Stomach (tissue), 9 donors: Measurements from ENCODE around the gene GATAD1. TPM values are rescaled to one million over a fixed set of nuclear protein-coding genes. Genes with fewer than 3 reads are reported as not detected.
A peak's percentile ranks its signal among the peaks of the same experiment; 100 is the strongest.

Experiments used
- DNase-seq, 2 donors: peaks; one replicate each; pipeline versions ENCODE4 v3.0.0 to v3.0.0-alpha.2; 2013 to 2019
- H3K27ac ChIP-seq, 5 donors: fragments of 200-600 bp in 4 of 5; sonication (generic) in 4 of 5; one replicate each; pipeline ENCODE4 v1.5.1; 2013 to 2019; ENCODE audit warnings: mild to moderate bottlenecking in 1 of 5, moderate library complexity in 1 of 5
- H3K27me3 ChIP-seq, 3 donors: fragments of 200-600 bp; sonication (generic); one replicate each; pipeline ENCODE4 v1.5.1; 2017 to 2019; ENCODE audit warnings: mixed run types in 1 of 3
- H3K36me3 ChIP-seq, 4 donors: fragments of 200-600 bp; sonication (generic); 1 replicate in 3 of 4; 2 replicates in 1 of 4; pipeline ENCODE4 v1.5.1; 2016 to 2019
- H3K4me1 ChIP-seq, 4 donors: fragments of 200-600 bp; sonication (generic); one replicate each; pipeline ENCODE4 v1.5.1; 2016 to 2019
- H3K4me3 ChIP-seq, 4 donors: fragments of 200-600 bp; sonication (generic) in 3 of 4; one replicate each; pipeline ENCODE4 v1.5.1; 2016 to 2019; ENCODE audit warnings: mild to moderate bottlenecking in 1 of 4
- H3K9me3 ChIP-seq, 4 donors: fragments of 200-600 bp; sonication (generic); one replicate each; pipeline ENCODE4 v1.5.1; 2016 to 2019
- CTCF ChIP-seq, 7 experiments: fragments of 450-650 bp in 4 of 7; fragments of 200-600 bp in 3 of 7; sonication (generic) in 3 of 7; IDR thresholded peaks; one replicate each; pipeline ENCODE4 v1.5.1; 2016 to 2019; ENCODE audit warnings: antibody characterized with exemption in 7 of 7, control low read depth in 2 of 7, mild to moderate bottlenecking in 1 of 7
- EP300 ChIP-seq: sonication (generic); formaldehyde crosslinking; IDR thresholded peaks from one replicate; pipeline ENCODE4 v1.6.1; 2017; ENCODE audit warnings: antibody characterized with exemption
- POLR2A ChIP-seq, 4 donors: fragments of 450-650 bp; IDR thresholded peaks; one replicate each; pipeline ENCODE4 v1.6.1; 2016; ENCODE audit warnings: antibody characterized with exemption in 4 of 4, control low read depth in 2 of 4, mild to moderate bottlenecking in 1 of 4, moderate library complexity in 1 of 4
- POLR2AphosphoS5 ChIP-seq, 3 donors: sonication (generic); formaldehyde crosslinking; IDR thresholded peaks; one replicate each; pipeline ENCODE4 v1.6.1; 2016; ENCODE audit warnings: antibody characterized with exemption in 3 of 3
- WGBS, 5 donors: extraction: QIAGEN DNeasy Blood & Tissue Kit in 3 of 5; methylation state at CpG; one replicate each; pipeline versions ENCODE4 v1.1.5 to v1.1.7; 2013 to 2018; 5-methylcytosine and 5-hydroxymethylcytosine counted together
- intact Hi-C: fragments of 100-400 bp; cut with DNase I; formaldehyde crosslinking; loops from one replicate; pipeline ENCODE4 v1.15.1; 2023; ENCODE audit warnings: low total_unique reads
- polyA plus RNA-seq, 3 donors: library from polyadenylated mRNA; stranded (reverse); fragments of 200-250 nt; gene quantifications; one replicate each; pipeline ENCODE4 v1.2.3, GENCODE V29; 2013
- total RNA-seq, 5 donors: library from RNA; depleted of rRNA; stranded (reverse); fragments of >200 nt; gene quantifications; one replicate each; pipeline versions ENCODE4 v1.1.0 to v1.2.3, GENCODE V29; 2014 to 2016
- donor health status: healthy with polysubstance abuse.
- donor health status: Bipolar disorder and iron deficiency.
- donor health status: healthy.

GATAD1 gene
- total and polyA plus RNA-seq, 8 donors: 11.5 to 156 (median 44.5) TPM

- H3K4me3 ChIP-seq: peak overlapping the region; percentile 90 to 100 (median 98)
- TF ChIP-seq POLR2AphosphoS5 (IDR thresholded peaks at IDR 0.05) (no peak), CTCF (IDR thresholded peaks at IDR 0.05) (peak in 2 of 7 experiments; percentile 21 to 90)
- H3K4me1 ChIP-seq: peaks cover 0 to 39% (median 20%) of the 10 kb centered on the region in 4 donors
- DNase-seq: no peak
- no peaks in the 10 kb centered on the region for H3K27me3 ChIP-seq
- H3K36me3 ChIP-seq: peaks cover 11 to 26% (median 24%) of the 10 kb centered on the region in 4 donors
- H3K27ac ChIP-seq: peak overlapping the region; percentile 7 to 99 (median 98)
- WGBS, 5 donors: 42 to 56% (median 53%) methylated on average over 17 to 21 of the region's 21 CpGs
- H3K9me3 ChIP-seq: no peaks in the 10 kb centered on the region
- intact Hi-C loops: no loop called here
Observed at GRCh38 chr7:92446869-92447344, 375 bp upstream of the GATAD1 start.

- peak overlapping the region; percentile 98 to 99 (median 98) for H3K27ac ChIP-seq
- intact Hi-C loops: no loop called here
- TF ChIP-seq POLR2AphosphoS5 (IDR thresholded peaks at IDR 0.05): peak in 2 of 3 donors; percentile 5 to 9
- no peak for TF ChIP-seq POLR2A (IDR thresholded peaks at IDR 0.05)
- peak in 1 of 7 experiments; percentile 37 for TF ChIP-seq CTCF (IDR thresholded peaks at IDR 0.05)
- TF ChIP-seq EP300: no peak
- peaks cover 0 to 39% (median 20%) of the 10 kb centered on the region in 4 donors for H3K4me1 ChIP-seq
- H3K9me3 ChIP-seq: no peaks in the 10 kb centered on the region
- H3K36me3 ChIP-seq: peaks cover 18 to 40% (median 38%) of the 10 kb centered on the region in 4 donors
- 0 to 1% (median 1%) methylated on average over 11 of the region's 11 CpGs for WGBS, 5 donors
- no peaks in the 10 kb centered on the region for H3K27me3 ChIP-seq
- H3K4me3 ChIP-seq: peak overlapping the region; percentile 90 to 100 (median 98)
- peak; percentile 60 to 81 for DNase-seq
Observed at GRCh38 chr7:92448205-92448747, 994 bp downstream of the GATAD1 start.

- peaks cover 36 to 73% (median 71%) of the 10 kb centered on the region in 4 donors for H3K36me3 ChIP-seq
- no peak overlapping the region for H3K27ac ChIP-seq
- no peaks in the 10 kb centered on the region for H3K27me3 ChIP-seq
- H3K9me3 ChIP-seq: no peaks in the 10 kb centered on the region
- peaks cover 0 to 38% (median 20%) of the 10 kb centered on the region in 4 donors for H3K4me1 ChIP-seq
- no peak overlapping the region for H3K4me3 ChIP-seq
- intact Hi-C loops: no loop called here
- WGBS, 5 donors: 92 to 100% (median 93%) methylated on average over 2 of the region's 2 CpGs
- TF ChIP-seq POLR2A (IDR thresholded peaks at IDR 0.05): no peak
- no peak for TF ChIP-seq CTCF (IDR thresholded peaks at IDR 0.05)
- TF ChIP-seq EP300: no peak
- TF ChIP-seq POLR2AphosphoS5 (IDR thresholded peaks at IDR 0.05): no peak
- DNase-seq: no peak
Observed at GRCh38 chr7:92451645-92452044, 4.4 kb downstream of the GATAD1 start.

- TF ChIP-seq EP300: no peak
Observed at GRCh38 chr7:92456236-92456635, 9.0 kb downstream of the GATAD1 start.

GRCh38 chr7:92460109-92460508 lies 12.8 kb downstream of the GATAD1 start:
- intact Hi-C loops: no loop called here
- WGBS, 5 donors: 28 to 54% (median 34%) methylated on average over 2 of the region's 2 CpGs

More at GRCh38 chr7:92456236-92456635, 9.0 kb downstream of the GATAD1 start:
- no peak overlapping the region for H3K4me3 ChIP-seq
- H3K4me1 ChIP-seq: peaks cover 0 to 7% (median 2%) of the 10 kb centered on the region in 4 donors
- no peak overlapping the region for H3K27ac ChIP-seq
- WGBS, 5 donors: 89 to 98% (median 96%) methylated on average over 2 of the region's 2 CpGs
- H3K27me3 ChIP-seq: no peaks in the 10 kb centered on the region
- peaks cover 33 to 77% (median 70%) of the 10 kb centered on the region in 4 donors for H3K36me3 ChIP-seq
- H3K9me3 ChIP-seq: no peaks in the 10 kb centered on the region
- no peak for DNase-seq
- intact Hi-C loops: no loop called here

More at GRCh38 chr7:92460109-92460508, 12.8 kb downstream of the GATAD1 start:
- H3K27me3 ChIP-seq: no peaks in the 10 kb centered on the region
- DNase-seq: peak in 1 of 2 donors; percentile 20
- TF ChIP-seq EP300 (no peak), CTCF (IDR thresholded peaks at IDR 0.05) (no peak), POLR2A (IDR thresholded peaks at IDR 0.05) (no peak)
- H3K4me1 ChIP-seq: peaks cover 0 to 5% (median 2%) of the 10 kb centered on the region in 4 donors
- H3K36me3 ChIP-seq: peaks cover 9 to 46% (median 43%) of the 10 kb centered on the region in 4 donors
- H3K27ac ChIP-seq: no peak overlapping the region
- H3K9me3 ChIP-seq: no peaks in the 10 kb centered on the region
- no peak overlapping the region for H3K4me3 ChIP-seq
